HT-29 (cell line): ENCODE results near the gene ZC3H14. TPM values are rescaled to one million over a fixed set of nuclear protein-coding genes. Genes with fewer than 3 reads are reported as not detected.

ENCODE experiments used
- DNase-seq: peaks from one replicate; pipeline ENCODE4 v3.0.0-alpha.2; 2015; ENCODE audit warnings: low spot score
- total RNA-seq: library from RNA; depleted of rRNA; stranded (reverse); fragments of >200 nt; shearing (Covaris generic); gene quantifications from 2 replicates; pipeline ENCODE4 v1.2.3, GENCODE V29; 2014

ZC3H14 gene
- total RNA-seq, 1 experiment from 2014 or later: 17.3 TPM

DNA sequence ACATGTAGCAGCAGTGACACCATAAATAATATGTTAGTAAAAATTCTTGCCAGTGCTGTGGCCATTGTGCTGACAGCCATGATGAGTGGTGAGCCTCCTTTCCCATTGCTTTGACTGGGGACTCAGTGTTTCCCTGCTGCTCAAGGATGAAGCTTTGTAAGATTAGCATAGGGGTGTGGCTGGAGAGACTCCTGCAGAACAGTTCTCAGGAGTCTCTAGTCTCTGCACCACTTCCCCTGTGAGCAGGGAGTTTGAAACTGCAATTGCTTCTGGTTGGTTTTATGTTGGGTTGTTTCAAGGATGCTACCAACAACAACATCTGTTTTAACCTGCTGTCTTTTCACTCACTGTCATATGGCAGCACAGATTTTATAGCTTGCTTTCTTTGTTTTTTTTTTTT lies 41.4 kb downstream of the ZC3H14 start:
- no peak for DNase-seq

GRCh38 chr14:88605594-88605993 lies 42.8 kb downstream of the ZC3H14 start:
- DNase-seq: no peak

GRCh38 chr14:88607829-88608228 lies 45.0 kb downstream of the ZC3H14 start:
- no peak for DNase-seq

GRCh38 chr14:88611878-88612277 lies 49.0 kb downstream of the ZC3H14 start:
- no peak for DNase-seq

GRCh38 chr14:88612981-88613380 lies 50.1 kb downstream of the ZC3H14 start:
- DNase-seq: no peak

DNA sequence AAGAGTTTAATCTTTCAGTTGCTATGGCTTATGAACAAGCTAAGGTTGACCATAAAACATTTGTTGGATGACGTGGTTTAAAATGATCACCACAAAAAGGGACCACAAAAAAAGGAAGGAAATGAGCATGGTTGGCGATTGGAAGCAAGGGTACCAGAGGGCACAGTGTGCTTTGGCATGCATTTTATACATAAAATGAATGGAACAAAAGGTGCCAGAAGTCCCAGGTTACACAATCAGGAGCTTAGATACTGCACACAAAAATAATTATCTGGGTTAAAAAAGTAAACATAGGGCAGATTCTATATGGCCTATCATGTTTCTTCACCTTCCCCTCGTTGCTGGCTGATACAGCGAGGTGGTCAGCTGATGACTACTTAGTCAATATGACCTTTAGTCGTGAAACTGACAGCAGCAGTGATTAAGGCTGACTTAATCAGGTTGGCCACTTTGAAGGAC lies 50.7 kb downstream of the ZC3H14 start:
- DNase-seq: no peak

- DNase-seq: no peak
Observed at GRCh38 chr14:88614218-88614907, 51.5 kb downstream of the ZC3H14 start.

- no peak for DNase-seq
Observed at GRCh38 chr14:88616697-88617096, 53.9 kb downstream of the ZC3H14 start.

- no peak for DNase-seq
Observed at GRCh38 chr14:88617479-88617878, 54.6 kb downstream of the ZC3H14 start.

DNA sequence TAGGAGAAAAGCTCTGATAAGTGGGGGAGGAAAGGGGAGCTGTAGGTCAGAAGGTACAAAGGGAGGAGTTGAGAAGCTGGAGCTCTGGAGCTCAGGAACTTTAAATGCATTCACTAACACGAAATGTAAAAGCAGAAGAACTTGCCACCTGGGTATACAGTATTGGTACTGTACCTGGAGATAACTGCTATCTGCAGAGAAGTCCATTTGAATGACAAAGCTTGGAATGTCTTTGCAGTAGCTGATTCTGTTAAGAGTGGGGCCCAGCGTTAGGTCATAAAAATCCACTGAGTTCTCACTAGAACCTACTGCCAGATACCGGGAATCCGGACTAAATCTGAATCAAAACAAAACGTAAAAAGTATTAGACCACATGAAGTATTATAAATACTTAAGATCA lies 55.6 kb downstream of the ZC3H14 start:
- no peak for DNase-seq

GRCh38 chr14:88621100-88621499 lies 58.3 kb downstream of the ZC3H14 start:
- no peak for DNase-seq

- DNase-seq: no peak
Observed at GRCh38 chr14:88625671-88626070, 62.8 kb downstream of the ZC3H14 start.

DNA sequence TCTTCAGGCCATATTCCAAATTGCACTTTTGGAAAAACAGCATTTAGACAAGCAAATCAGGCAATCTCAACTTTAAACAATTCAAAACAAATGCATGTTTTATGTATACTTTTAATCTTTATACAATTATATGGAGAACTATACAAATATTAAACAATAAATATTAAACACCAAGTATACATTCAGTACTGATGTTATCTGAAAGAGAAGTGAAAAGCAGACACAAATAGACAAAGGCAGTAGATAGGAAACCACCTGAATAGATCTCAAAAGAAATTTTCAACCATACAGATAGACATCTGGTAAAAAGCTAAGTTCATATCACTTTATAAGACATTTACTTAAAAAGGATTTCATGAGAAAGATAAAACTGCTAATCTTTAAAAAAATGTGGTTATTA lies 65.2 kb downstream of the ZC3H14 start:
- no peak for DNase-seq

DNA sequence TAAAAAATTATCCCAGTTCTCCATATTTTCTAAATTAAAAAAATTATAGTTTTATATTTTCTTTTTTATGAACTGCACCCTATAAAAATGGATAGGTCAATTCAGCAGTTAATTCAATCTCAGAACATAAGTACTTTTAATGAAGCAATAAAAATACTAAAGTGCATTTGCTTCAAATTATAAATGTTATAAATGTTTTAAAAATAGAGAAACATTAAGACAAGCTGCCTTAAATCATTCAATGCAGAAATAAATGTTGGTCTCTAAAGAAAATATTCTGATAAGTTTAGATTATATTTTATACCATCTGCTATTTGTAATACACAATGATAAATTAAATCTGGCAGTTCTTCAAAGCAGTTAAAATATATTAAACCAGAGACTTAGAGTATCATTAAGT lies 65.6 kb downstream of the ZC3H14 start:
- DNase-seq: no peak

DNA sequence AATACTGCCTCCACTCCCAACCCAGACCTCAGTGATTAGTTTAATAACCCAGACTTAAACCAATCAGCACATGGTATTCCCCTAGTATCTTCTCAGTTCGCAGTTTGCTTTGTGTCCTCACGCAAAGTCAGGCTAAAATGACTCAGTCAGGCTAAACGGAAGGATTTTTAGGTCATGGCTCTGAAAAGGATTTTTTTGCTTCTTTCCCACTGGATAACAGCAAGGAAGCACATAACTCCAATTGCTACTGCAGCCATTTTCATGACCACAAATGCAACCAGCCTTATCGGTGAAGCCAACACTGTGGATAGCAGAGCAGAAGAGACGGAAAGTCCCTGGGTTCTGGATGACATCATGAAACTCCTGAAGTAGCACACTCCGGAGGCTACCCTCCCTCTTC lies 67.7 kb downstream of the ZC3H14 start:
- no peak for DNase-seq

- no peak for DNase-seq
Observed at GRCh38 chr14:88631091-88631490, 68.3 kb downstream of the ZC3H14 start.

DNA sequence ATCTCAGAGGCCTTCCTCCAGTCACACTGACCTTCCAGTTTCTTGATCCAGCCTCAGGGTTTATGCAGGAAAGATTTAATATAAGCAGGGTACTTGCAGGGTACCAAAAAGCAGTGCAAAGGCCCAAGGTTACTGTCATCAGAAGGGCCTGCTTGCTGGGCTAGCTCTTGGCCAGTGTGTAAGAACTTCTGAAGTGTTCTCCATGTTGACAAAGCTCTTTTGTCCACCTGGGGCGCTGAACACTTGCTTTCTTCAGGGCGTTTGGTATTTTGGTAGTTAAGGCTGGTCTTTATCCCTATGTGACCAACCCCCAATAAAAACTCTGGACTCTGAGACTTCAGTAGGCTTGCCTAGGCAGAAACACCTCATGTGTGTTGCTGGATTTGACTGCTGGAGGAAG lies 69.7 kb downstream of the ZC3H14 start:
- DNase-seq: no peak

GRCh38 chr14:88639221-88639620 lies 76.4 kb downstream of the ZC3H14 start:
- DNase-seq: no peak

DNA sequence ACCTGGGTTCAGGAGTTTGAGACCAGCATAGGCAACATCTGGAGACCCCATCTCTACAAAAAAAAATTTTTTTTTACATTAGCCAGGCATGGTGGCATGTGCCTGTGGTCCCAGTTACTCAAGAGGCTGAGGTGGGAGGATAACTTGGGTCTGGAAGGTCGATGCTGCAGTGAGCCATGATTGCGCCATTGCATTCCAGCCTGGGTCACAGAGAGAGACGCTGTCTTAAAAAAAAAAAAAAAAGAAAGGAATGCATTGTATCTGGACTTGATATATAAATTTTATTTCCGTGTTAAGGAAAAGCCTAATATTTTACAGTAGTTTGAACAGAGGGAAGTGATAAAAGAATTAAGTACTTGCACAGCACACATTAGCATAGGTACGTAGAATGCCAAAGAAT lies 97.2 kb downstream of the ZC3H14 start:
- DNase-seq: no peak

DNA sequence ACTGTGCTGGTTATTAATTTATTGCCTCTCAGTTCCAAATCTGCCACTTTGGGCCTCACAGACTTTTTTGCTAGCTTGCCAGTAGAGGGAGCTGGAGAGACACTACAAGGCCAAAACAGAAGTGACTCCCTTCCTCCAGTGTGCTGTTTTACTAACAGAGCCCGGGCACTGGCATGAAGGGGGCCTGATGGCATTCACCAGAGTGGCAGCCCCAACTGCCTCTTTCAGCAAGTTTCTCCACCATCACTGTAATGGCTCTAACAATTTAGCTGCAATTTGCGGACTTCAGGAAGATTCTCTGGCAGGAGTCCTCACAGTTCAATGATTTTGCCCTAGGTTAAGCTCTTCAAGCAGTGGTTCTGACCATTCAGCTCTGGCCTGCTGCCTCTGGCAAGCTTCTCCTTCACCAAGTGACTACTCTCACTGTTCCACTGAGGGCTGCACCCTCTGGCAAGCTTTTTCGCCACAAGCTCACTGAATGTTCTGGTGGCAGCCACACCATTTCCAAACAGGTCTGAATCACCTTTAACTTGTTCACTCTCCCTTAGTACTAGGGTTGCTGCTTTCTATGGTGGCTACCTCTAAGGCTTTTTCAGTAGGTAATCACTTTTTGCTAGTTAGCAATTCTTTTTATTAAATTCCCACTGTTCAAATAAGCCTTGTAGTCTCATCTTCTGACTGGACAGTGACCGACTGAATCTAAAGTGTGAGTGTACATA lies 104.9 kb downstream of the ZC3H14 start:
- peak; percentile 66 for DNase-seq

DNA sequence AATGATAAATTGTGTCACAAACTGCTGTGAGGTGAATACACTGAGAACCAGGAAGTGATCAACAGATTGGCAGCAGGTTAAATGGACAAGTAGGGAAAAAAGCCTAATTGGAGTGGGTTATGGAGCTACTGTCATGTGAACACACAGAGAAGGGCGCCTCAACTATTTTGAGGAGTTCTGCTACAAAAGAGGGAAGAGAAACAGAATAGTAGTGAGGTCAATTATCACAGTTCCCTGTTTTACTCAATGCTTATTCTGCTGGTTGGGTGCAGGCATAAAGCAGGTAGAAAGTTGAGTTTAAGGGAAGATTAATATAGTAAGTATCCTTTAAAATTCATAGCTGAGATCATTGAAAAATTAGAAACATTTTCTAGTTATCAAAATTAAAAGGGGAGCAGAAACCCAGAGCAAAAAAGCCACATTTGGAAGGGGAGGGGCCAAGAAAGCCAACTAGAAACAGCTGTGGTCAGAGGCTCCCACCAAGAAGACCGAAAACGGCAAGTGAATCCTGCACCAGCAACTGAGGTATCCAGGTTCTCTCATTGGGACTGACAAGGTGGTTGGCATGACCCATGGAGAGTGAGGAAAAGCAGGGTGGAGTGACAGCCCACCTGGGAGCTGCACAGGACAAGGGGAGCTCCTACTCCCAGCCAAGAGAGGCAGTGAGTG lies 105.7 kb downstream of the ZC3H14 start:
- DNase-seq: no peak

DNA sequence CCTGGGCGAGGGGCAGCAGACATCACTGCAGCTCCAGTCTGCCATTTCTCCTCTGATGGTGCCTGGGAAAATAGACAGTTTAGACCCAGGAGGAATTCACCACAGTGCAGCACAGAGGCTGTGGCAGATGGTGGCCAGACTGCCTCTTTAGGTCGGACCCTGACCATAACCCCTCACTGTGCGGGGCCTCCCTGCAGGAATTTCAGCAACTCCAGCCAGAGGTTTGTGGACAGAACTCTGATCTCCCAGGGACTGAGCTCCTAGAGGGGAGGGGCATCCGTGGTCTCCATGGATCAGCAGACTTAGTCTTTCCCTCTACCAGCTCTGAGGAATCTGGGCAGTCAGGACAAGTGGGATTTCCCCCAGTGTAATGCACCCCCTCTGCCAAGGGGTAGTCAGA lies 106.5 kb downstream of the ZC3H14 start:
- no peak for DNase-seq
